GM19397 (cell line): ENCODE measurements around the gene USP17L11.
"Not testable (repeated sequence)": the region's sequence is repeated elsewhere in the genome, so short reads cannot be mapped to it uniquely, and the experiment has no call there.

ENCODE experiments used
- ATAC-seq: cut with Tn5 transposase; IDR thresholded peaks from one replicate; pipeline ENCODE4 v1.9.1; 2021; ENCODE audit warnings: mild to moderate bottlenecking, moderate library complexity; ENCODE audit not compliant: unreplicated experiment

Gene USP17L11

GRCh38 chr4:9215105-9215504 lies at the start of gene USP17L11:
TSS of gene USP17L11 (plus strand) at chr4:9215405. CDS start at chr4:9215405, 0 bp downstream.
- not testable (repeated sequence) for ATAC-seq

- ATAC-seq = not testable (repeated sequence)
Measured at GRCh38 chr4:9165990-9166389, 49.2 kb upstream of the USP17L11 start.

GRCh38 chr4:9169791-9170459 lies 45.3 kb upstream of the USP17L11 start, which contains the start of gene FAM90A26:
TSS of gene FAM90A26 (plus strand) at chr4:9170409. CDS start at chr4:9173173, 2,764 bp downstream.
- ATAC-seq = not testable (repeated sequence)

GRCh38 chr4:9210357-9210756 lies 4.8 kb upstream of the USP17L11 start, which contains the start of gene USP17L10:
TSS of gene USP17L10 (plus strand) at chr4:9210657. CDS start at chr4:9210657, 0 bp downstream.
- ATAC-seq = not testable (repeated sequence)

GRCh38 chr4:9214701-9215100 lies 504 bp upstream of the USP17L11 start:
- ATAC-seq = not testable (repeated sequence)

GRCh38 chr4:9219852-9220251 lies 4.6 kb downstream of the USP17L11 start, which contains the start of gene USP17L12:
TSS of gene USP17L12 (plus strand) at chr4:9220152. CDS start at chr4:9220152, 0 bp downstream.
- not testable (repeated sequence) for ATAC-seq

GRCh38 chr4:9224596-9224995 lies 9.4 kb downstream of the USP17L11 start, which contains the start of gene USP17L13:
TSS of gene USP17L13 (plus strand) at chr4:9224896. CDS start at chr4:9224896, 0 bp downstream.
- ATAC-seq = not testable (repeated sequence)

- not testable (repeated sequence) for ATAC-seq
Measured at GRCh38 chr4:9230249-9230648, 15.0 kb downstream of the USP17L11 start.

- ATAC-seq = not testable (repeated sequence)
Measured at GRCh38 chr4:9234085-9234484, 18.9 kb downstream of the USP17L11 start, which contains the start of gene USP17L15. TSS of gene USP17L15 (plus strand) at chr4:9234385. CDS start at chr4:9234385, 0 bp downstream.

GRCh38 chr4:9238461-9238860 lies 23.3 kb downstream of the USP17L11 start:
- ATAC-seq = not testable (repeated sequence)

GRCh38 chr4:9243579-9243978 lies 28.4 kb downstream of the USP17L11 start, which contains the start of gene USP17L17:
TSS of gene USP17L17 (plus strand) at chr4:9243879. CDS start at chr4:9243879, 0 bp downstream.
- not testable (repeated sequence) for ATAC-seq

GRCh38 chr4:9247953-9248680 lies 32.9 kb downstream of the USP17L11 start, which contains the start of gene USP17L18:
TSS of gene USP17L18 (plus strand) at chr4:9248630. CDS start at chr4:9248630, 0 bp downstream.
- not testable (repeated sequence) for ATAC-seq

GRCh38 chr4:9253078-9253477 lies 37.9 kb downstream of the USP17L11 start, which contains the start of gene USP17L19:
TSS of gene USP17L19 (plus strand) at chr4:9253378. CDS start at chr4:9253378, 0 bp downstream.
- not testable (repeated sequence) for ATAC-seq

- not testable (repeated sequence) for ATAC-seq
Measured at GRCh38 chr4:9257824-9258223, 42.6 kb downstream of the USP17L11 start, which contains the start of gene USP17L20. TSS of gene USP17L20 (plus strand) at chr4:9258124. CDS start at chr4:9258124, 0 bp downstream.

- not testable (repeated sequence) for ATAC-seq
Measured at GRCh38 chr4:9262572-9262971, 47.4 kb downstream of the USP17L11 start, which contains the start of gene USP17L21. TSS of gene USP17L21 (plus strand) at chr4:9262872. CDS start at chr4:9262872, 0 bp downstream.
